Mucosa of descending colon (tissue), 3 donors: ENCODE results near the gene ASPG. TPM values are rescaled to one million over a fixed set of nuclear protein-coding genes. Genes with fewer than 3 reads are reported as not detected.

Experiments used
- ATAC-seq: fragments of 200-7000 bp; cut with Tn5 transposase; one replicate; pipeline ENCODE4 v1.9.1; 2020; ENCODE audit warnings: mild to moderate bottlenecking, moderate library complexity
- DNase-seq, 3 donors: peaks; one replicate each; pipeline ENCODE4 v3.0.0-alpha.2; 2020
- H3K36me3 ChIP-seq: fragments of 200-600 bp; one replicate; pipeline ENCODE4 v1.8.0; 2021; ENCODE audit warnings: low read depth, mild to moderate bottlenecking
- H3K4me1 ChIP-seq: fragments of 200-600 bp; one replicate; pipeline ENCODE4 v1.8.0; 2021; ENCODE audit warnings: low read depth, mild to moderate bottlenecking
- H3K4me3 ChIP-seq: fragments of 200-600 bp; one replicate; pipeline ENCODE4 v1.8.0; 2021; ENCODE audit warnings: mild to moderate bottlenecking
- H3K9me3 ChIP-seq: fragments of 200-600 bp; one replicate; pipeline ENCODE4 v1.8.0; 2021; ENCODE audit warnings: mild to moderate bottlenecking
- intact Hi-C, 2 donors: fragments of 100-400 bp; cut with DNase I in 1 of 2; cut with micrococcal nuclease in 1 of 2; formaldehyde crosslinking; loops; one replicate each; pipeline versions ENCODE4 v1.11.0 to v1.11.1; 2022; cut with DNase I, micrococcal nuclease
- total RNA-seq, 3 donors: library from RNA; stranded (reverse); fragmentation: NEBNext Ultra II Directional in 2 of 3; extraction: Animal tissue kit (Norgen Biotek cat#: 25700) in 2 of 3; gene quantifications; one replicate each; pipeline versions ENCODE4 v1.2.1 to v1.2.4, GENCODE V29; 2021 to 2023
- TF ChIP-seq, protein P1 (sequence below): fragments of 200-600 bp; IDR thresholded peaks from one replicate; pipeline ENCODE4 v1.8.0; 2022; ENCODE audit warnings: antibody characterized with exemption, mild to moderate bottlenecking
- donor health status: DM: no; HTN: no; CAD: no; lungs with moderate emphysema.
- donor health status: DM: no; HTN: no; CAD: no.
- donor health status: DM: no; HTN: yes; CAD: no.

The ASPG gene
- total RNA-seq, 3 donors from 2014 or later: 2.1 to 15.0 (median 14.2) TPM

DNA sequence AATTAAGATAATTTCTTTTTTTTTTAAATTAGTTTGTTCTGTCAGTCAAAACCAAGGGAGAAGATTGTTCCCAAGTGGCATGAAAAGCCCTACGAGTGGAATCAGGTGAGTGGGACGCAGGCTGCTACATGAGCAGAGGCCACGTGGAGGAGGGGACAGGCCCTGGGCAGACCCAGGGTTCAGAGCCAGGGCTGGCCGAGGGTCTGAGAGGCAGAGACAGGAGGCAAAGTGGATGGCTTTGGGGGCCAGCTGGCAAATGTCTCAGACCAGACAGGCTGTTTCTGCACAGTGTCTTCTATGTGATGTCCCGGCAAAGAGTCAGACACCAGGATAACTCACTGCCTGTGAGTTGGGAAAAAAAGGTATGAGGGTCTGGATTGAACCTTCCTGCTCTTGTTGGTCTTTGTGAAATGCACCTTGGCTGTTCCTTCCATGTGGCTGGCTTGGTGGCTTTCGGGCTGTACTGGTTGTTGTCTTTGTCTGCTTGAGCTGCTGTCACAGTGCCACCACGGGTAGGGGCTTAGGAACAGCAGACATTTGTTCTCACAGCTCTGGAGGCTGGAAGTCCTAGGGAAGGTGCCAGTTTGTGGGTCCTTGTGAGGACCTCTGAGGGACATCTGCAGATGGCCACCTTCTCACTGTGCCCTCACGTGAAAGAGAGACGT is 35.8 kb upstream of the ASPG start:
- intact Hi-C loops: no loop called here
- Histone ChIP-seq H3K4me1 (no peaks in the 10 kb centered on the region), H3K4me3 (no peak overlapping the region), H3K36me3 (no peaks in the 10 kb centered on the region), H3K9me3 (no peaks in the 10 kb centered on the region)
- TF ChIP-seq, protein P1, sequence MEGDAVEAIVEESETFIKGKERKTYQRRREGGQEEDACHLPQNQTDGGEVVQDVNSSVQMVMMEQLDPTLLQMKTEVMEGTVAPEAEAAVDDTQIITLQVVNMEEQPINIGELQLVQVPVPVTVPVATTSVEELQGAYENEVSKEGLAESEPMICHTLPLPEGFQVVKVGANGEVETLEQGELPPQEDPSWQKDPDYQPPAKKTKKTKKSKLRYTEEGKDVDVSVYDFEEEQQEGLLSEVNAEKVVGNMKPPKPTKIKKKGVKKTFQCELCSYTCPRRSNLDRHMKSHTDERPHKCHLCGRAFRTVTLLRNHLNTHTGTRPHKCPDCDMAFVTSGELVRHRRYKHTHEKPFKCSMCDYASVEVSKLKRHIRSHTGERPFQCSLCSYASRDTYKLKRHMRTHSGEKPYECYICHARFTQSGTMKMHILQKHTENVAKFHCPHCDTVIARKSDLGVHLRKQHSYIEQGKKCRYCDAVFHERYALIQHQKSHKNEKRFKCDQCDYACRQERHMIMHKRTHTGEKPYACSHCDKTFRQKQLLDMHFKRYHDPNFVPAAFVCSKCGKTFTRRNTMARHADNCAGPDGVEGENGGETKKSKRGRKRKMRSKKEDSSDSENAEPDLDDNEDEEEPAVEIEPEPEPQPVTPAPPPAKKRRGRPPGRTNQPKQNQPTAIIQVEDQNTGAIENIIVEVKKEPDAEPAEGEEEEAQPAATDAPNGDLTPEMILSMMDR: no peak
- no peak for ATAC-seq
- DNase-seq: no peak

DNA sequence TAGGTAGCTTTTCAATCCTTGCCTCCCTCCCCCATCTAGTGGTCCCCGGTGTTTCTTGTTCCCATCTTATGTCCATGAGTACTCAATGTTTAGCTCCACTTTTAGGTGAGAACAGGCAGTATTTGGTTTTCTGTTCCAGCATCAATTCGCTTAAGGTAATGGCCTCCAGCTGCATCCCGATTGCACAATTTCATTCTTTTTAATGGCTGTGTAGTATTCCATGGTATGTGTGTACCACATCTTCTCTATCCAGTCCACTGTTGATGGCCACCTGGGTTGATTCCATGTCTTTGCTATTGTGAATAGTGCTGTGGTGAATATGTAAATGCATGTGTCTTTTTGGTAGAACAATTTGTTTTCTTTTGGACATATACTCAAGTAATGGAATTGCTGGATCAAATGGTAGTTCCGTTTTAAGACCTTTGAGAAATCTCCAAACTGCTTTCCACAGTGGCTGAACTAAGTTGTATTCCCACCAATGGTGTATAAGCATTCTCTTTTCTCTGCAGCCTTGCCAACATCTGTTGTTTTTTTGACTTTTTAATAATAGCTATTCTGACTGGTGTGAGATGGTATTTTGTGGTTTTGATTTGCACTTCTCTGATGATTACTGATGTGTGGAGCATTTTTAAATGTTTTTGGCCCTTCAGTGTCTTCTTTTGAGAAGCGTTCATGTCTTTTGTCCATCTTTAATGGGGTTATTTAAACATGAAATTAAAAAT is 34.2 kb upstream of the ASPG start:
- Histone ChIP-seq H3K4me3 (no peak overlapping the region), H3K9me3 (no peaks in the 10 kb centered on the region), H3K36me3 (no peaks in the 10 kb centered on the region), H3K4me1 (no peaks in the 10 kb centered on the region)
- TF ChIP-seq, protein P1: no peak
- ATAC-seq (no peak), DNase-seq (no peak)
- intact Hi-C loops: no loop called here

DNA sequence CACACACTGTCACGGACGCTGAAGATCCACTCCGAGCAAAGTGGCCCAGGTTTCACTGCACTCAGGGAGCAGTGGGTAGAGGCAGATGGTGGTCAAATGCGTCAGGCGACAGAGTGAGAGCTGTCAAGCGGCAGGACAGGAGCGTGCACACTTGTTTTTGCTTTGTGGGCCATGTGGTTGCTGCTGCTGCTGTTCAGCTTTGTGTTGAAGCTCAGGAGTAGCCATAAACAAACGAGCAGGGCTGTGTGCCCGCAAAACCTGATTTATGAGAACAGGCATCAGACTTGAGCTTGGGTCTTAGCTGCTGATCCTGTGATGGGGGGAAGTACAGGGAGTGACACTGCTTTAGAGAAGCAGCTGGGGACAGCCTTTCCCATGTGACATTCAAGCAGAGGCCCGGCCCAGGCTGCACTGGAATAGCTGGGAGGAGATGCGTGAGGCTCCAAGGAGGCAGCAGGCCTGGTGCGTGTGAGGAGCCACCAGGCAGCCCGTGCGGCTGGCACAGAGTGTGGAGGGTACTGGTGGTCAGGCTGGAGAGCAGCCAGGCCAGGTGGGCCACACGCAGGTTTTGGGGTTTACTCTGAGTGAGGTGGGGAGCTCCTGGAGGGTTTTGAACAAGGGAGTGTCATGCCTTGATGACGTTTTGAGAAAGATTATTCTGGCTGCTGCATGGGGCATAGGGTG is 31.1 kb upstream of the ASPG start:
- no peak for DNase-seq
- intact Hi-C loops: no loop called here
- Histone ChIP-seq H3K36me3 (no peaks in the 10 kb centered on the region), H3K4me3 (no peak overlapping the region), H3K9me3 (no peaks in the 10 kb centered on the region), H3K4me1 (no peaks in the 10 kb centered on the region)
- TF ChIP-seq, protein P1: no peak
- ATAC-seq: no peak

DNA sequence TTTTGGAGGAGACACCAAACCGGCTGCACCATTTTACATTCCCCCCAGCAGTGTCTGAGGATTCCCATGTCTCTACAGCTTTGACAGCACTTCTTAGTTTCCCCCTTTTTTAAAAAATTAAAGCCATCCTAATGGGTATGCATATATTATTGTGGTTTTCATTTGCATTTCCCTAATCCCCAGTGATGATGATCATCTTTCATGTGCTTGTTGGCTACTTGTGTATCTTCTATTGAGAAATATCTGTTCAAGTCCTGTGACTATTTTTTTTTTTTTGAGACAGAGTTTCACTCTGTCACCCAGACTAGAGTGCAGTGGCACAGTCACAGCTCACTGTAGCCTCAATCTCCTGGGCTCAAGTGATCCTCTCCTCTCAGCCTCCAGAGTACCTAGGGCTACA is 23.2 kb upstream of the ASPG start:
- DNase-seq (no peak), ATAC-seq (no peak)
- TF ChIP-seq, protein P1: no peak
- Histone ChIP-seq H3K4me1 (no peaks in the 10 kb centered on the region), H3K36me3 (no peaks in the 10 kb centered on the region), H3K4me3 (no peak overlapping the region), H3K9me3 (peaks cover 9% of the 10 kb centered on the region)
- intact Hi-C loops: no loop called here

DNA sequence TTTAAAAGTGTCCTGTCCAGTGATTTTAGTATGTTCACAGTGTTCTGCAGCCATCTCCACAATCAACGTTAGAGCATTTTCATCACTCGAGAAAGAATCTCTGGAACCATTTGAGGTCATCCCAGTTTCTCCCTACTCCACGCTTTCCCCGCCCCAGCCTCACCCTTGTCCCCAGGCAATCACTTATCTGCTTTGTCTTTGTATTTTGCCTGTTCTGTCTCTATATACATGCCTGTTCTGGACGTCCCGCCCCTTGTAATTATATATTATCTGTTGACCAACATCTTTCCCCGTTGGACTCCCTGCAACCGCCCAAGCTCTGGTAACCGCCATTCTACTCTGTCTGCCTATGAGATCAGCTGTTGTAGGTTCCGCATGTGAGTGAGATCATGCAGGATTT is 21.5 kb upstream of the ASPG start:
- H3K4me1 ChIP-seq: no peaks in the 10 kb centered on the region
- TF ChIP-seq, protein P1: no peak
- DNase-seq (no peak), ATAC-seq (peak; percentile 13)
- H3K36me3 ChIP-seq: no peaks in the 10 kb centered on the region
- no peak overlapping the region for H3K4me3 ChIP-seq
- H3K9me3 ChIP-seq: peaks cover 9% of the 10 kb centered on the region
- intact Hi-C loops: no loop called here
